ENCODE measurements around the gene FATE1.

The FATE1 gene

GRCh38 chrX:151722241-151722846 is 6.5 kb downstream of the FATE1 start:
- Histone ChIP-seq H4K20me1 (ENCODE audit: insufficient read depth) (no peaks in the 10 kb centered on the region), H3K27ac (no peak overlapping the region), H3K4me1 (ENCODE audit: low read depth, poor library complexity, severe bottlenecking) (no peaks in the 10 kb centered on the region), H3K9ac (no peak overlapping the region), H2AFZ (ENCODE audit: low read depth) (no peak overlapping the region), H3K4me3 (IDR thresholded peaks at IDR 0.05; ENCODE audit: insufficient read depth, low read depth, low read length) (no peak overlapping the region), H3K27me3 (ENCODE audit: insufficient read depth, low read depth) (no peaks in the 10 kb centered on the region), H3K4me2 (no peak overlapping the region), H3K36me3 (ENCODE audit: insufficient read depth) (no peaks in the 10 kb centered on the region), H3K79me2 (ENCODE audit: insufficient read depth, low read depth) (no peaks in the 10 kb centered on the region)
- no peak for TF ChIP-seq CTCF (conservative IDR thresholded peaks at IDR 0.05; ENCODE audit: low read depth, low read length)

- Histone ChIP-seq H3K27ac (no peak overlapping the region), H3K4me2 (no peak overlapping the region), H3K27me3 (ENCODE audit: insufficient read depth, low read depth) (no peaks in the 10 kb centered on the region), H3K4me1 (ENCODE audit: low read depth, poor library complexity, severe bottlenecking) (no peaks in the 10 kb centered on the region), H2AFZ (ENCODE audit: low read depth) (no peak overlapping the region), H3K4me3 (IDR thresholded peaks at IDR 0.05; ENCODE audit: insufficient read depth, low read depth, low read length) (no peak overlapping the region), H3K36me3 (ENCODE audit: insufficient read depth) (no peaks in the 10 kb centered on the region), H3K79me2 (ENCODE audit: insufficient read depth, low read depth) (no peaks in the 10 kb centered on the region), H4K20me1 (ENCODE audit: insufficient read depth) (no peaks in the 10 kb centered on the region), H3K9ac (no peak overlapping the region)
- TF ChIP-seq CTCF (conservative IDR thresholded peaks at IDR 0.05; ENCODE audit: low read depth, low read length) = no peak
These were observed 7.4 kb downstream of the FATE1 start for GRCh38 chrX:151723156-151723760.

- Histone ChIP-seq H3K36me3 (ENCODE audit: insufficient read depth) (no peaks in the 10 kb centered on the region), H3K9ac (no peak overlapping the region), H3K4me1 (ENCODE audit: low read depth, poor library complexity, severe bottlenecking) (no peaks in the 10 kb centered on the region), H3K79me2 (ENCODE audit: insufficient read depth, low read depth) (no peaks in the 10 kb centered on the region), H3K27ac (no peak overlapping the region), H3K4me3 (IDR thresholded peaks at IDR 0.05; ENCODE audit: insufficient read depth, low read depth, low read length) (no peak overlapping the region), H3K4me2 (no peak overlapping the region), H2AFZ (ENCODE audit: low read depth) (no peak overlapping the region), H4K20me1 (ENCODE audit: insufficient read depth) (no peaks in the 10 kb centered on the region), H3K27me3 (ENCODE audit: insufficient read depth, low read depth) (no peaks in the 10 kb centered on the region)
- no peak for TF ChIP-seq CTCF (conservative IDR thresholded peaks at IDR 0.05; ENCODE audit: low read depth, low read length)
These were observed 8.9 kb downstream of the FATE1 start for GRCh38 chrX:151724563-151725337.

- Histone ChIP-seq H3K79me2 (ENCODE audit: insufficient read depth, low read depth) (no peaks in the 10 kb centered on the region), H2AFZ (ENCODE audit: low read depth) (no peak overlapping the region), H3K27ac (no peak overlapping the region), H4K20me1 (ENCODE audit: insufficient read depth) (no peaks in the 10 kb centered on the region), H3K36me3 (ENCODE audit: insufficient read depth) (no peaks in the 10 kb centered on the region), H3K4me3 (IDR thresholded peaks at IDR 0.05; ENCODE audit: insufficient read depth, low read depth, low read length) (no peak overlapping the region), H3K4me2 (no peak overlapping the region), H3K9ac (no peak overlapping the region), H3K4me1 (ENCODE audit: low read depth, poor library complexity, severe bottlenecking) (no peaks in the 10 kb centered on the region), H3K27me3 (ENCODE audit: insufficient read depth, low read depth) (no peaks in the 10 kb centered on the region)
- no peak for TF ChIP-seq CTCF (conservative IDR thresholded peaks at IDR 0.05; ENCODE audit: low read depth, low read length)
These were observed 9.4 kb downstream of the FATE1 start for GRCh38 chrX:151725338-151725614.

All from KMS-11 (cell line).